GM06990 (cell line): ENCODE results near the gene AMER2.

Experiments used
- DNase-seq: peaks from one replicate; pipeline ENCODE4 v3.0.0-alpha.2; 2011; ENCODE audit not compliant: insufficient read length; ENCODE audit errors: extremely low read depth
- H3K27me3 ChIP-seq: replicated peaks from 2 replicates; pipeline ENCODE4 v1.6.0; 2011; ENCODE audit warnings: low read length; ENCODE audit not compliant: control insufficient read depth, insufficient read depth
- H3K36me3 ChIP-seq: 2 replicates; pipeline ENCODE4 v1.5.1; 2011; ENCODE audit warnings: low read length; ENCODE audit not compliant: control insufficient read depth, insufficient read depth
- H3K4me3 ChIP-seq: replicated peaks from 2 replicates; pipeline ENCODE4 v1.5.1; 2011; ENCODE audit warnings: low read depth, mild to moderate bottlenecking, control low read depth, low read length
- CTCF ChIP-seq: IDR thresholded peaks from 2 replicates; pipeline ENCODE4 v1.5.1; 2011; ENCODE audit warnings: low read length, control low read depth, mild to moderate bottlenecking, inconsistent platforms; ENCODE audit not compliant: insufficient read depth, poor library complexity, severe bottlenecking

The AMER2 gene

DNA sequence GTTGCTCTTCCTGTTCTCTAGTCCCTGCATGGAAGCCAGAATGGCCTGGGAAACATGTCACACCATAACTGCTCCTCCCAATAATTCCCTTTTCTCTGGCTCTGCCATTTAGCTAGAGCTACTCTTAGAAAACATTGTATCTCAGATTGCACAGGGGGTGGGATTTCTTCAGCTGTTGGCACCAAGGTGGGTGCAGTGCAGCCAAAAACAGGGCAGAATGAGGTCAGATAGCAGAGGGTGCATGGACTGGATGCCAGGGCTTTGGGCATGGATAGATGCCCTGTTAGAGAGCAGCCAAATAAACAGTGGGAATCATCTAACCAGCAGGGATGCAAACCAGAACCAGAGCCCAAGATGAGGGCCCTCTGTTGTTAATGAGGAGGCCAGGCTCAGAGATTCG lies 4.9 kb upstream of the AMER2 start:
- H3K36me3 ChIP-seq = no peaks in the 10 kb centered on the region
- DNase-seq = no peak
- H3K4me3 ChIP-seq = no peak overlapping the region
- TF ChIP-seq CTCF = no peak
- H3K27me3 ChIP-seq = no peaks in the 10 kb centered on the region; the same call in 1 of the 2 replicates

DNA sequence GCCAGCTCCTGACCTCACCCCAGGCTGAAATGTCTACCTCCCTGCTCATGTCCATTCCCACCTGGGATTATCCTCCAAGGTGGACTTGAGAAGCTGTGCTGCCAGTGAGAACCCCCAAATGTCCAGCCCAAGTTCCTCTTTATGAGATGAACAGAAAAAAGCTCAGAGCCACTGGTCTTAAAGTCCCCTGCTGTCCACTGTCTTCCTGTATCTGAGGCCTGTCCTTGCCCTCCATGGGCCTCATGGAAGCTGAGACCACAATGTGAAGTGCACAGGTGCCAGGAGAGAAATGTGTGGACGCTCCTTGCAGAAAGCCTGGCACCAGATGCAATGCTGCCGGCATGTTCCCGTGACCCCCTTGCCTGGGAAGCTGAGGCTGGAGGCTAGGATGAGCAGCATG lies 3.3 kb upstream of the AMER2 start:
- TF ChIP-seq CTCF = no peak
- Histone ChIP-seq H3K36me3 (no peaks in the 10 kb centered on the region), H3K27me3 (no peaks in the 10 kb centered on the region; the same call in 1 of the 2 replicates), H3K4me3 (no peak overlapping the region)
- DNase-seq = no peak

GRCh38 chr13:25175026-25175425 lies 2.9 kb upstream of the AMER2 start:
- Histone ChIP-seq H3K27me3 (no peaks in the 10 kb centered on the region; the same call in none of the 2 replicates), H3K36me3 (no peaks in the 10 kb centered on the region), H3K4me3 (no peak overlapping the region)
- TF ChIP-seq CTCF = no peak
- no peak for DNase-seq

DNA sequence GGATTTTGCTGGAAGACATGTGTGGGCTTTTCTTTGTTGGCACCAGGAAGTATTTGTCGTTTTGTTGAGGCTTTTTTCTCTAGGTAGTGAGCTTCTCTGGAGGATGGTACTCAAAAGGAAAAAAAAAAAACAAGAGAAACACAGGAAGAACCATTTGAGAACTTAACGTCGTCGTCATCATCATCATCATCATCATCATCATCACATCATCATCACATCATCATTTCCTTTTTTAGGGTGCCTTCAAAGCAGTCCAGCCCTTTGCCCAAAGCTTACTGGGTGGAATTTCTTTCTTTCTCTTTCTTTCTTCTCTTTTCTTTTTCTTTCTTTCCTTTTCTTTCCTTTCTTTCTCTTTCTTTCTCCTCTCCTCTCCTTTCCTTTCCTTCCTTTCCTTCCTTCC lies 2.2 kb upstream of the AMER2 start:
- Histone ChIP-seq H3K4me3 (no peak overlapping the region), H3K36me3 (no peaks in the 10 kb centered on the region), H3K27me3 (no peaks in the 10 kb centered on the region; the same call in none of the 2 replicates)
- no peak for TF ChIP-seq CTCF
- DNase-seq = no peak

DNA sequence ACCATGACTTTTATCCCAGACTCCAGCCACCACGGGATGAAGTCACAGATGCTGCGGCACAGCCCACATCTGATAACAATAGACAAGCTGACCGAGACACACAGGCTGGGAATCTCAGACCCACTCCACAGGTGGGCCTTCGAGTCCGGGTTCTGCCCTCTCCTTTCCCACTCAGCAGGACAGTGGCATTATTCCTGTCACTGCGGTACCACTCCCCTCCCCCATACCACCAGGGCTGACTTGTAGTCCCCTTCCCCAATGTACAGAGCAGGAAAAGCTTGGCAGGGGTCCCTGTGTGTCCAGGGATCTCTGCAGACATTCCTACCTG lies 179 bp upstream of the AMER2 start:
- no peak for TF ChIP-seq CTCF
- Histone ChIP-seq H3K4me3 (no peak overlapping the region), H3K36me3 (no peaks in the 10 kb centered on the region), H3K27me3 (no peaks in the 10 kb centered on the region; the same call in none of the 2 replicates)
- no peak for DNase-seq

- Histone ChIP-seq H3K36me3 (no peaks in the 10 kb centered on the region), H3K4me3 (peak overlapping the region; percentile 37), H3K27me3 (no peaks in the 10 kb centered on the region; the same call in none of the 2 replicates)
- no peak for DNase-seq
- TF ChIP-seq CTCF = no peak
Observed at GRCh38 chr13:25171170-25171516, 945 bp downstream of the AMER2 start.
